SKM-1 treated with dmso at 0.1 percent for 144 hours (cell line): ENCODE results near the gene TEX55.
"Not testable (repeated sequence)": the region's sequence is repeated elsewhere in the genome, so short reads cannot be mapped to it uniquely, and the experiment has no call there.

ENCODE experiments used
- DNase-seq: peaks from one replicate; lab custom pipeline; 2025; ENCODE audit not compliant: unreplicated experiment; lab: John Stamatoyannopoulos, UW

Gene TEX55

DNA sequence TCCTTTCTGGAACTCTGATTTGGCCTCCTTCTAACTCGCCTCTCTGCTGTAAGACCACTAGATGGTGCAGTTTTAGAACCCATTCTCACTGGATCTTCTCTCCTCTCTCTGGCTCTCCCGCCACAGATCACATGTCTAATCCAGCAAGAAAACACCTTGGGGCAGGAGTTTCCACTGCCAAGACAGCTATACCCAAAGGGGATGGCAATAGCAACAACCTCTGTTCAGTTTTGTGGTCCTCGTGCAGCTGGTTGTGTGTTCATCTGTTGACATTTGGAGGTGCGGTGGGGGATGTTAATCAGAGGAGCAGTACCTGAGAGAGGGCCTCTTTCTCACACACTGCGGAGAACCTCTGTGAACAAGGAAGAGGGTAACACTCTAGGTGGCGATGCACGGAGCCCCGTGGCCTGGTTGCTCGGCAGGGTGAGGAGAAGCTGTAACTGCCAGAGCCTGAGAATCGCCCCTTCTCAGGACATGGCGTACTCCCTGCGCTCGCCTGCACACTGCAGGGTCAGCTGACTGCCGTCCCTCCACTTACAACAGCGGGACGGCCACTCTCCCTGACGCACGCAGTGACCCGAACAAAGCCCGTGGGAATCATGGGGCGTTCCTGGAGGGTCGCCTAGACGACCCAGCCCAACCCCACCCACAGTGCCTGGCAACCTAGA is at the start of gene TEX55:
TEX55 (plus strand) TSS at position 666 of the 668 bp plus-strand sequence. CDS start 25 bp downstream, outside the sequence.
- peak; percentile 23 for DNase-seq

DNA sequence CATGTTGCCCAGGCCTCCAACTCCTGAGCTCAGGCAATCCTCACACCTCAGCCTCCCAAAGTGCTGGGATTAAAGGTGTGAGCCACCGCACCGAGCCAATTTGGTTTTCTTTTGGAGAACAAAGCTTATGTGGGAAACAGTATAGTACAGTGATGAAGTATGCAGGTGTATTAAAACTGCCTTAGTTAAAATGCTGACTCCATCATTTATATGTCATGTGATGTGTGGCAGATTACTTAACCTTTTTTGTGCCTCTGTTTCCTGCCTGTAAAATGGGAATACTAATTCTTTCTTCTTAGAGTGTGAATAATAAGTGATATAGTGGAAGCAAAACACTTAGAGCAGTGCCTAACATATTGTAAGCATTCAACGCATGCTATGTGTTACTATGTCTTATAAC is 48.0 kb upstream of the TEX55 start:
- DNase-seq, result no peak

DNA sequence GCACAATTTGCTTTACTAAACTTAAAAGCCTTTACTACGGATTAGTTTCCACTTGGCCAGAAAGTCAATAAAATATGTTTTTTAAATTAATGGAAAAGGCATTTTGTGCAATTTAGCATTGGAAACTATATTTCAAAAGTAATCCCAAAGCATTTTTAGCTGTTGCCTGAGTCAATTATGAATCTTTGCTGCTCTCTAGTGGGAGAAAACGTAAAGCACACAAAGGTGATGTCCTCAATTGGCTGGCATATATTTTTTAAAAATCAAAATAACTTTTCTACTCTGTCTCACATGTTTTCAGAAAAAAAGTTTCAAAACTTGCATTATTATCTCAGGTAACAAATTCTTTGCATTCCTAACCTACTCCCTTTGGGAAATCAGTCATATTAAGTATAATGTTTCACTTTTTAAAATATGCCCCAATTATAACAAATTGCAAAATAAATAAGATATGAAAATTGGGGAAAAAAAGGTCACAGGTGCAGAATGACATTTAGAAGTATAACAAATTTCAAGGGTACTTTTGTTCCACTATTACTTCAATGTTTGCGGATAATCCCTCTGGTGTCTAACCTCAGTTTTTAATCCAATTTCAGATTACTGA is 47.2 kb upstream of the TEX55 start:
- peak; percentile 11 for DNase-seq

DNA sequence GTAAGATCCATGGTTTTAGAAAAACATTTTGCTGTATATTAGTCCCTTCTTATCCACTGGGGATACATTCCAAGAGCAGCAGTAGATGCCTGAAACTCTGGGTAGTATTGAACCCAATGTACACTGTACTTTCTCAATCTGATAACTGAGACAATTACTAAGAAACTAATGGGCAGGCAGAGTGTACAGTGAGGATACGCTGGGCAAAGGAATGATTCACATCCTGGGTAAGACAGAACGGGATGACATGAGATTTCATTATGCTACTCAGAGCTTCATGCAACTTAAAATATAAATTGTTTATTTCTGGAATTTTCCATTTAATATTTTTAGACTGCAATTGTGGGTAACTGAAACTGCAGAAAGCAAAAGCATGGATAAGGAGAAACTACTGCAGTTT is 46.2 kb upstream of the TEX55 start:
- DNase-seq, result no peak

DNA sequence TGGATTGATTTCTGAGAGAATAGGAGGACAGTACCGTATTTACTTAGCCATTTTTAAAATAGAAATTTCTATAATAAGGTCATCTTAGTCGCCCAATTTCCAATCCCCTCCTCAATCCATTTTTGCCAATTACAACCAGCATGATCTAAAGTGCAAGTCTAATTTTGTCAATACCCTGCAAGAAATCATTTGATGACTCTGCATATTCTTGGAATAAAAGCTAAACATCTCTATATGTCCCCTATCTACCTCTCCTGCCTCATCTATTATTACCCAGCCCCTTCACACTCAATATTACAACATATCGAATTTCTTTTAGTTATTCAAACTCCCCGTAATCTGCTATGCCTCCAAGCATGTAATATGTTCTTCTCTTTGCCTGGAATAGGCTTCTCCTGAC is 41.9 kb upstream of the TEX55 start:
- DNase-seq, result no peak

DNA sequence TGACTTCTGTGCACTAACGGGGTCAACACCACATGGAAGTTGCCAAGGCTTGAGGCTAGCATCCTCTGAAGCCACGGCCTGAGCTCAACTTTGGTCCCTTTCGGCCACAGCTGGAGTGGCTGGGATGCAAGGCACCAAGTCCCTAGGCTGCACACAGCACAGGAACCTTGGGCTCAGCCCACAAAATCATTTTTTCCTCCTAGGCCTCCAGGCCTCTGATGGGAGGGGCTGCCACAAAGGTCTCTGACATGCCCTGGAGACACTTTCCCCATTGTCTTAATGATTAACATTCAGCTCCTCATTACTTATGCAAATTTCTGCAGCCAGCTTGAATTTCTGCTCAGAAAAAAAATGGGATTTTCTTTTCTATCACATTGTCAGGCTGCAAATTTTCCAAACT is 27.6 kb upstream of the TEX55 start:
- DNase-seq, result not testable (repeated sequence)

DNA sequence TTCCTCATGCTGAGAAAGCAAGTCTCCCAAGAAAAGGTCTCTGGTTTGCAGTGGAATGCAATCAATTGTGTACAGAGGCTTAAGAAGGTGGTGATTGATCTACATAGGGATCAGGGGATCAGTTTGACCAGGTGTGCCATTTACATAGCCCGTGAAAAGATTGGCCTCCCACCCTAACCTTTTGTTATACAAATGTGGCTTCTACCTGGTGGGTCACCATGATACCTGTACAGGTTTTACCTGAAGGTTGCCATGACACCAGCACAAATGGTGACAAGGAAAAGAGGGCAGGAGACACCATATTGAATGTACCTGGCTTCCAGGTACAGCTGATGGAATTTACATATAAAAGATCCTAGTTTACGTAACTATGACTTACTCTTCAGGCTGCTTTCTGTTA is 25.5 kb upstream of the TEX55 start:
- no peak for DNase-seq

DNA sequence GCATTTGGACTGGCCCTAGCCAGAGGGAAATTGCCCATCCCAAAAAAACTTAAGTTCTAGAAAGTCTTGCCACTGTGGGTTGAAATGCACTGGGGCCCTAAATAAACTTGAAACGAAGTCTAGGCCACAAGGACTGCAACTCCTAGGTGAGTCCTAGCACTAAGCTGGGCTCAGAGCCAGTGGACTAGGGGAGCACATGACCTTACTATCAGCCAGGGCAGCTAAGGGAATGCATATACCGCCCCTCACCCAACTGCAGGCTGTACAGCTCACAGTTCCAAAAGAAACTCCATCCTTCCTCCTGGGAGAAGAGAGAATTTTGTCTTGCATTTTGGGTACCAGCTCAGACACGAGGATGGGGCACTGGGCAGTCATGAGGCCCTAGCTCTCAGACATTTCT is 23.6 kb upstream of the TEX55 start:
- DNase-seq, result no peak

DNA sequence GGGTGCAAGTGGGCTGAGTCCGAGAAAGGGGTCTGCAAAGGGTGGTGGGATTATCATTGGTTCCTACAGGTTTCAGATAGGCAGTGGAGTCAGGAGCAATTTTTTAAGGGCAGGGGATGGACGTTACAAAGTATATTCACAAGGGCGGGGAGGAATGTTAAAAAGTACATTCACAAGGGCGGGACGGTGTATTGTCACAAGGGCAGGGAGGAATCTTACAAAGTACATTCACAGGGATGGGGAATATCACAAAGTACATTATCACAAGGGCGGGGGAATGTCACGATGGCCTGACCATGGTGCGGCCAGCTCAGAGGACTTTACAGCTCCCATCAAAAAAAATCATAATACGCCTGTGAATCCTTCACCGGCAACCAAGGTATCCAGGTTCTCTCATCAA is 20.6 kb upstream of the TEX55 start:
- no peak for DNase-seq

DNA sequence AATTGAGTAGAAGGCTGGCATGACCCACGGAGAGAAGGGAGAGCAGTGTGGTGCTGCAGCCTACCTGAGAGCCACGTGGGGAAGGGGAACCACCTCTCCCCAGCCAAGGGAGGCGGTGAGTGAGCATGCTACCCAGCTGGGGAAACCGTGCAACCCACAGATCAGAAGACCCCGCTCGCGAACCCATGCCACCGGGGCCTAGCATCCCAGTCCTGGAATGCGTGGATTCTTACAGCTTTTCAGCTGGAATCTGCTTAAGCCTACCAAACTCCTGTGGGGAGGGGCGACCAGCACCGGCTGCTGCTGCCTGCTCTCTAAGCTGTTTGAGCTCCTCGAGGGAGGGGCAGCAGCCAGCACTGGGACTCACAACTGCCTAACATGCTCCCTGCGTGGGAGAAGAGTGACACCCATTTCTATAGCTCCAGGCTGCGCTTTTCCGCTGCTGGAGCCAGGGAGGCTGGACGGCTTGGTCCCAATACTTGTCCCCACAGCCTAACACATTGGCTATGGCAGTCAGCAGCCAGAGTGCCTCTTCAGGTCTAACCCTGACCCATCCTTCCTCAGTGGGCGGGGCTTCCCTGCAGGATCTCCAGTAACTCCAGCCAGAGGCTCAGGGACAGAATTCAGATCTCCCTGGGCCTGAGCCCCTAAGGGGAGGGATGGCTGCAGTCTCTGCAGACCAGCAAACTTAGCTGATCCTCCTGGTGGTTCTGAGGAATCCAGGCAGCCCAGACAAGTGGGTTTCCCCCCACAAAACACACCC is 20.0 kb upstream of the TEX55 start:
- DNase-seq, result no peak

DNA sequence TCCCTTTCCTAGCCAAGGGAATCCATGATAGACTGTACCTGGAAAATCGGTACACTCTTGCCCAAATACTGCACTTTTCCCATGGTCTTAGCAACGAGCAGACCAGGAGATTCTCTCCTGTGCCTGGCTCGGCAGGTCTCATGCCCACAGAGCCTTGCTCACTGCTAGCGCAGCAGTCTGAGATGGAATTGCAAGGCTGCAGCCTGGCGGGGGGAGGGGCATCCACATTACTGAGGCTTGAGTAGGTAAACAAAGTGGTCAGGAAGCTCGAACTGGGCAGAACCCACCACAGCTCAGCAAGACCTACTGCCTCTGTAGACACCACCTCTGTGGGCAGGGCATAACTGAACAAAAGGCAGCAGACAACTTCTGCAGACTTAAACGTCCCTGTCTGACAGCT is 15.7 kb upstream of the TEX55 start:
- DNase-seq, result not testable (repeated sequence)

DNA sequence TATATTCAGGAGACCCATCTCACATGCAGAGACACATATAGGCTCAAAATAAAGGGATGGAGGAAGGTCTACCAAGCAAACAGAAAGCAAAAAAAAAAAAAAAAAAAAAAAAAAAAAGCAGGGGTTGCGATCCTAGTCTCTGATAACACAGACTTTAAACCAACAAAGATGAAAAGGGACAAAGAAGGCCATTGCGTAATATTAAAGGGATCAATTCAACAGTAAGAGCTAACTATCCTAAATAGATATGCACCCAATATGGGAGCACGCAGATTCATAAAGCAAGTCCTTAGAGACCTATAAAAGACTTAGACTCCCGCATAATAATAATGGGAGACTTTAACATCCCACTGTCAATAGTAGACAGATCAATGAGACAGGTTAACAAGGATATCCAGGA is 13.7 kb upstream of the TEX55 start:
- DNase-seq, result not testable (repeated sequence)

DNA sequence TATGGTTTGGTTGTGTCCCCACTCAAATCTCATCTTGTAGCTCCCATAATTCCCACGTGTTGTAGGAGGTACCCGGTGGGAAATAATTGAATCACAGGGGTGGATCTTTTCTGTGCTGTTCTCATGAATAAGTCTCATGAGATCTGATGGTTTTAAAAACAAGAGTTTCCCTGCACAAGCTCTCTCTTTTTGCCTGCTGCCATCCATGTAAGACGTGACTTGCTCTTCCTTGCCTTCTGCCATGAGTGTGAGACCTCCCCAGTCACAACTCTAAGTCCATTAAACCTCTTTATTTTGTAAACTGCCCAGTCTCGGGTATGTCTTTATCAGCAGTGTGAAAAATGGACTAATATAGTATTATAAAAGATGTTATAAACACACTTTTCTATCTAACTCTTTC is 6.6 kb upstream of the TEX55 start:
- not testable (repeated sequence) for DNase-seq

DNA sequence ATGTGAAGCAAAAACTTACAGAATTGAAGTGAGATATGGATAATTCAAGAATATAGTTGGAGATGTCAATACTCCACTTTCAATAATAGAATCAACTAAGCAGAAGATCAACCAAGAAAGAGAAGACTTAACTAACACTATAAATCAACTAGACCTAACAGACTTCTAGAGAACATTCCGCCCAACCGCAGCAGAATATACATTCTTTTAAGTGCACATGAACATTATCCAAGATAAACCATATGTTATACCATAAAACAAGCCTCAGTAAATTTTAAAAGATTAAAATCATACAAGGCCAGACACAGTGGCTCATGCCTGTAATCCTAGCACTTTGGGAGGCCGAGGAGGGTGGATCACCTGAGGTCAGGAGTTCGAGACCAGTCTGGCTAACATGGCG is 5.5 kb upstream of the TEX55 start:
- DNase-seq, result no peak

DNA sequence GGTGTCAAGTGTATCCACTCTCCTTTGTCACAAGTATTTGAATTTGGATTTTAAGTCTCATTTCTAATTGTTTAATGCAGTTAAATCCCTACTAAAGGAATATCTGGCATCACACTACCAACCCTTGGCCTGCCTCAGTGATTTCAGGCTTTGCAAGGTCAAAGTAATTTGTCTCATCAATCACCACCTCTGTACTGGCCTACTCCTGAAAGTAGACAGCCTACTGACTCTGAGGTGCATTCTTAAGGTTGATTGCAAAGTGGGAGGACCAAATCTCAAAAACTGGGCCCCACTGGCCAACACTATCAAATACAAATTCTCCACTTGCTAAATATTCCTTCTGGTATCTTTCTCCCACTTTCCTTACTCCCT is 851 bp upstream of the TEX55 start:
- DNase-seq, result no peak

DNA sequence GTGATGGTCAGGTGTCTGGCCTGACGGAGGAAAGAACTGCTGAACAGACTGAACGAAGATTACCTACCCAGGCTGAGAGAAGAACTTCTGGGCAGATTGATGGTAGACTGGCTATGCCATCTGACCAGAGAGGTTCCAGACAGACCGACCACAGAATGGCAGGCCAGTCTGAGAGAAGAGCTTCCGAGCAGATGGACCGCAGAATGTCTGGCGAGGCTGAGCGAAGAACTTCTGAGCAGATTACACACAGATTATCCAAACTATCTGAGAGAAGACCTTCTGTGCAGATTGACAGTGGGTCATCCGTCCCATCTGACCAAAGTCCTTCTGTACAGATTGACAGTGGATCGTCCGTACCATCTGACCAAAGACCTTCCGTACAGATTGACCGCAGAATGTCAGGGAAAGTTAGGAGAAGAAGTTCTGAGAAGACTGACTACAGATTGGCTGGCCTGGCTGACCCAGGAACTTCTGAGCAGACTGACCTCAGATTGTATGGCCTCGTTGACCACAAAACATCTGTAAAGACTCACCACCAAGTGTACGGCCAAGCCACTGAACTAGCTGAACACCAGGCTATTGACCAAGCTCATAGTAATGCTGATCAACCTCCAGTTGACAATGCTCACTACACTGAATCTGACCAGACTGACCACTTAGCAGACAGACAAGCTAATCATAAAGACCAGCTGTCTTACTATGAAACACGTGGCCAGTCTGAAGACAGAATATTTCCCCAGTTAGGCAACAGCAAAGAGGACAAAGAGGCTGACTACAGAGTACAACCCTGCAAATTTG is 812 bp downstream of the TEX55 start:
- DNase-seq, result no peak

DNA sequence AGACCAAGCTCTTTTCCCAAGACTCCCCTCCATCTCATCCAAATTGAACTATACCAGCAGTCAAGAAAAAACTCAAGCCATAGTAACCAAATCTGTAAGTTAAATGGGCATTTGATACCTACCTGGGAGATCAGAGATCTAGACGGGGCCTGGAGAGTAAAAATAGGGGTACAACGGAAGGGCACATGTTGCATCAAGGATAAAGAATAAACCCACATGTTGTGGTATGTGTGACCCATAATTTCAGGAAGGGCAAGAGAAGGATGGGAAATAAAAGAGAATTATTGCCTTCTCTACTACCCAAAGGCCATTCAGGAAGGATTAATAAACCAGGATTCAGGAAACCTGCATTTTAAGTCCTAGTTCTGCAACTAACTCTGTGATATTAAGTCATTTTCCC is 1.5 kb downstream of the TEX55 start:
- no peak for DNase-seq

DNA sequence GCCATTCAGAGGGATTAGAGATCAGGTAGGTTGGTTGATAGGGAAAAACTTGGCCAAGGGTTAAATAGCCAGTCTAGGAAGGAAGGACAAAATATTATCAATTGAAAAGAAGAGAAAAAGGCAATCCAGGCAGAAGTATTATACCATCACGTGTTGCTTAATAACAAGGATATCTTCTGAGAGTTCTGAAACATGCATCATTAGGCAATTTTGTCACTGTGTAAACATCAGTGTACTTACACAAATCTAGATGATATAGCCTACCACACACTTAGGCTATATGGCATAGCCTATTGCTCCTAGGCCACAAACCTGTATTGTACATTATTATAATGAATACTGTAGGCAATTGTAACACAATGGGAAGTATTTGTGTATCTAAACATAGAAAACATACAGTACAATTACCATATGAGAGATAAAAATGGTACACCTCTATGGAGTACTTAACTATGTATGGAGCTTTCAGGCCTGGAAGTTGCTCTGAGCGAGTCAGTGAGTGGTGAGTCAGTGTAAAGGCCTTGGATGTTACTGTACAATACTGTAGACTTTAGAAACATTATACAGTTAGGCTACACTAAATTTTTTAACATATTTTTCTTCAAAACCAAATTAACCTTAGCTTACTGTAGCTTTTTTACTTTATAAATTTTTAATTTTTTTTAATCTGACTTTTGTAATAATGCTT is 2.7 kb downstream of the TEX55 start:
- DNase-seq, result no peak

DNA sequence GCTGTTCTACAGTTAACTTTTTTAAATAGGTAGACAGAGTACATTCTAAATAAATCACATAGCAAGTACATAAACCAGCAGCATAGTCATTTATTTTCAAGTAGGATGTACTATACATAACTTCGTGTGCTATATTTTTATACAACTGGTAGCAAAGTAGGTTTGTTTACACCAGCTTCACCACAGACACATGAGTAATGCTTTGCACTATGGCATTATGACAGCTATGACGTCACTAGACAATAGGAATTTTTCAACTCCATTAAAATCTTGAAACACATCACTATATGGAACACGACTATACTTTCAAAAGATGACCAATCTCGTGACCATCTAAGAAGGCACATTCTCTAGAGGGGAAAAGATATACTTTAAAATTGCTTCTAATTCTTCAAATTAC is 3.5 kb downstream of the TEX55 start:
- DNase-seq, result no peak

DNA sequence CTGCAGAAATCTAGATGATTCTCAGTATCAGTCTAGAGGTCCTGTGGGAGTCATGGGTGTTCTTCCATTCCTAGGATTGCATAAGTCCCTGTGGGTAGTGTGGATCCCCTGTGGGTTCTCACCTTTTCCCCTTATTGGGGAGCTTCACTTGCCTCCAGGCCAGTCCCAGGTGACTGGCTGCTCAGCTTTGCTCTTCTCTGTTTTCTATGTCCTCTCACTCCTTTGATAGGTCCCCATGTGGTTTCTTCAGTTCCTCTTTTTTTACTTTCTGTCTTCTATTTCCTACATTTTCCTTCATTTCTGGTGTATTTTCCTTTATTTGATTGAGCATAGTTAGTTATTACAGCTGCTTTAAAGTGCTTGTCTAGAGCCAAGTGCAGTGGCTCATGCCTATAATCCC is 10.9 kb downstream of the TEX55 start:
- DNase-seq, result peak; percentile 24

DNA sequence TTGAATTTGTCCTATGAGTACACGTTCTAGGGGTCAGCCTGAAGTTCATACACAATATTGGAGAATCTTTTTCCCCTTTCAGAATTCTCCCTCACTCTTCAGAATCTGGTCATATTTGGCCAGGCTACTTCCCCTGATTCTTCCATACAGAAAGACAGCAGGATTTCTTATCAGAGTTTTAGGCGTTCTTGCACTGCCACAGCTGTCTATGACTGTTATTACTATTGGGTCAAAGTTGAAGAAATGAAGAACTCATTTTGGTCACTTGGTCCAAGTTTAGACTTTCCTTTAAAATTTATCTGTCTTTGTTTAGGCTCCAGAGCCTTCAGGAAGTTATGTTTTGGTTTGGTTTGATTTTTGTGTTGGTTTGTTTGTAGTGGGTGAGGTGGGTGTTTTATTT is 12.0 kb downstream of the TEX55 start:
- no peak for DNase-seq
